ENCODE data around the gene BRI3.

The BRI3 gene

DNA sequence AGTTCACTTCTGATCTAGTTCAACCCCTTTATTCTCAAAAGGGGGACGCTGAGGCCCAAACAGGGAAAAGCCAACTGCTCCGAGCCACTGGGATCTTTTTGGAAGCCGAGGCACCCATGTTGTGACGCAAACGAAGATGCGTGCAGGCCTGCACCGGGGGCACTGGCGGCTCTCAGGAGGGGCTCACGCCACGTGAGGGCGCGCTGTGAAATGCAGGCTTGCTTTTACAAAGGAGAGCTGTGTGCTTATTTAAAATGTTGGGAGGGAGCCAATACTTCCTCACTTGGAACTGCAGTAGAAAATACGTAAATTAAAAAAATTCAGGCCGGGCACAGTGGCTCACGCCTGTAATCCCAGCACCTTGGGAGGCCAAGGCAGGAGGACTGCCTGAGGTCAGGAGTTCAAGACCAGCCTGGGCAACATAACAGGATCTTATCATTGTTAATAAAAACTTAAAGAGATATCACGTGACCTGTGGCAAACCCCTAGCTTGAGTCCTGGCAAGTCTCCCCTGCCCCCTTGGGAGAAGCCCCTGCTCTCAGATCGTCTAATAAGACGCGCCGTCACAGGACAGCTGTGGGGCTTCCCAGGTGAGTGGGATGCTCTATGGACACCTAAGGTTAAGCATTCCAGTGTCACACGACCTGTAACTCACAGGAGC is 16.3 kb downstream of the BRI3 start:
- H3K4me1 ChIP-seq (ENCODE audit: insufficient read depth, low read length): 0 out of 2 replicates have a peak, but pooled peaks cover 3% of the 10 kb centered on the region
- no peak overlapping the region for H3K4me3 ChIP-seq (ENCODE audit: low read length)
- no peak overlapping the region for H3K9ac ChIP-seq (ENCODE audit: low read depth, low read length)
- H3K9me3 ChIP-seq (ENCODE audit: insufficient read depth, low read depth, low read length): no peaks in the 10 kb centered on the region
- WGBS: 91% methylated on average over 21 of the region's 21 CpGs
- no peak overlapping the region for H3K27ac ChIP-seq (ENCODE audit: low read depth, low read length)
- no peaks in the 10 kb centered on the region for H3K27me3 ChIP-seq (ENCODE audit: insufficient read depth, low read length)
- peaks cover 32% of the 10 kb centered on the region for H3K36me3 ChIP-seq (ENCODE audit: insufficient read depth, low read length)

DNA sequence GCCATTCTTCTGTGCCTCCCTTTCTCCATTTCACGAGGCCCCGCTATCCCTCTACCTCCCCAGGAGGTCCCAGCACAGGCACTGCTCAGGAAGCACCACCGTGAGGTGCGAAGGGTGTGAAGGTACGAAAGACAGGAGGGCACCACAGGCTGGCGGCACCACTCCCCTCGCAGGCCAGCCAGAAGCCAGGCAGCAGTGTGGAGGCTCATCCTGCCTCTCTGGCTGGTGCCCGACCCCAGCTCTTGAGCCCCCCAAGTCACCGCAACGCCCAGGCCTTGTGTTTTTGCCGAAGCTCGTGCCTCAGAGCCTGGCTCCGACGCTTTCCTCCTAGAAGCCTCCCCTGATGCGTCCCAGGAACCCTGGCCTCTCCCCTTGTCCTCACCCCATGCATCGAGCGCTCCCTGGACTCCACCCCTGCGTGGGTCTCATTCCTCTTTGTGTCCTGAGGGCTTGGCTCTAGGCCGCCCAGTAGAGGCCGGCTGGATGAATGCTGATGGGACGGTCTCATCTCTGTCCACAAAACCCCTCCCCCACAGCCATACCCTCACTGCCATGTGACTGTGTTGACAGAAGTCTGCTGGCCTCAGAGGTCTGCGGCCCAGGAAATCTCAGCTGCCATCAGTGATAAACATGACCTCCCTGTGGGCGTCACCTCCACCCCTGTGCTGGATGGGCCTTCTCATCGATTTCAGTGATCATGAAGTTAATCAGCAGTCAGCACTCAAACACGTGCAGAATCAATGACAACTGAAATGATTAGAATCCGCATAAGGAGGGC is 19.3 kb downstream of the BRI3 start:
- WGBS: 86% methylated on average over 26 of the region's 26 CpGs
- no peaks in the 10 kb centered on the region for H3K27me3 ChIP-seq (ENCODE audit: insufficient read depth, low read length)
- no peak overlapping the region for H3K9ac ChIP-seq (ENCODE audit: low read depth, low read length)
- no peaks in the 10 kb centered on the region for H3K9me3 ChIP-seq (ENCODE audit: insufficient read depth, low read depth, low read length)
- H3K36me3 ChIP-seq (ENCODE audit: insufficient read depth, low read length): peaks cover 35% of the 10 kb centered on the region
- no peak overlapping the region for H3K4me3 ChIP-seq (ENCODE audit: low read length)
- no peak overlapping the region for H3K27ac ChIP-seq (ENCODE audit: low read depth, low read length)
- peaks cover 8% of the 10 kb centered on the region; the same call in 1 of the 2 replicates for H3K4me1 ChIP-seq (ENCODE audit: insufficient read depth, low read length)

DNA sequence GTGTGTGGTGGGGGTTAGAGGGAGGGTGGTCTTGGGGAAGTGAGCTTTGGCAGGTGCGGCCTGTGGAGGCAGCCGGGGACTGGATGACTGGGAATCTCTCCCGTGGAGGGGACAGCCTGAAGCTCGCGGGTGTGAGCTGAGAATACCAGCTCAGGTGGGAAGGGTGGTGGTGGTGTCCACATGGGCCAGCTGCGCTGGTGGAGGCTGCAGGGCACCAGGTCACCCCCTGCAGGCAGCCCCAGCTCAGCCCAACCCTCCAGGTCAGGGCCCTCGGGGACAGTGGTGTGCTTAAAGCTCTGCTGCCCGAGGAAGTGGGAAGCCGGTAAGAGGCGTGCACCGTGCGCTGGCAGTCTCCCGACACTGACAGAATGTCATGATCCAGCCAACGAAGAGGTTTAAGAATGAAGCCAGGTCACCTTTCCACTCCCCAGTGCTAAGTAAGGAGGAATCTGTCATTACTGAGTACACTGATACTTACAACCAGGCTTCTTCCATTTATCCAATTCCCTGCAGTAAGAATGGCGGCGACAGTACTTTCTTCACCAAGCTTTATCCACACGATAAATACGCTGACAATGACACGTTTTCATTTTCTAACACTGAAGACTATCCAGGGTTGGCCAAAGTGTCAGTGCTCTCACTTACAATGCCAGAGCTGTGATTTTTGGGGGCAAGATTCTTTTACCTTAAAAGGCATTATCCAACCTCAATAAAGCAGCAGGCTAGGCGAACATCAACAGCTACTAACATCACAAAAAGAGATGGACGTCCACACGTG is 20.4 kb downstream of the BRI3 start:
- Histone ChIP-seq H3K36me3 (ENCODE audit: insufficient read depth, low read length) (peaks cover 42% of the 10 kb centered on the region), H3K9me3 (ENCODE audit: insufficient read depth, low read depth, low read length) (no peaks in the 10 kb centered on the region), H3K4me1 (ENCODE audit: insufficient read depth, low read length) (peaks cover 8% of the 10 kb centered on the region; the same call in 1 of the 2 replicates), H3K27me3 (ENCODE audit: insufficient read depth, low read length) (no peaks in the 10 kb centered on the region), H3K9ac (ENCODE audit: low read depth, low read length) (no peak overlapping the region), H3K27ac (ENCODE audit: low read depth, low read length) (no peak overlapping the region), H3K4me3 (ENCODE audit: low read length) (no peak overlapping the region)
- WGBS: 91% methylated on average over 22 of the region's 22 CpGs

DNA sequence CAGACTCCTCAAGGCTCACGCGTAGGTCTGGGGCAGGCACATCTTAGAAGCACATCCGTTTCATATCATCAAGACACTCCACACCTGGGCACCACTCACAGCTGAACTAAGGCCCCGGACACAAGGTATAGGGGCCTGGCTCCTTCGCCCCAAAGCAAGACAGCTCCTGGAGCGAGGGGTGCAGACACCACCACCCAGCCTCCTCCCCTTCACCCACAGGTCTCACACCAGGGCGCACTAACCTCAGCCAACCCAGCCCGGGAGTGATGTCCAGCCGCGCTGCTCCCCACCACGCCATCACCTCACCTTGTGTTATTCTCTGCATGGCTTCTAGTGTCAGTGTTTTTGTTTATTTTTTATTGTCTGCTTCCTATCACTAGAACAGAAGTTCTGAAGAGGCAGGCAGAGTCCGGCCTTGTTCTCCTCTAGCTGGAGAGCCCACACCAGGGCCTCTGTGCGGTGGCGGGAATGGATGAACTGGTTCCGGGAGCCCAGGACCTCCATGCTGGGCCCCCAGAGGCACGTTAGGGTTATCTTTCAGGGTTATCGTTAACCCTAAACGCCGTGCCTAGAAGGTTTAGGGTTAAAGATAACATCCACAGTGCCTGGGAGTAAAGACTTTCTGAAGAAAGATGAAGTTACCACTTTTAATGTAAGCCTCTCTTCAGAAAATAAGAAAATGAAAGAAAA is 21.8 kb downstream of the BRI3 start:
- Histone ChIP-seq H3K27ac (ENCODE audit: low read depth, low read length) (no peak overlapping the region), H3K4me3 (ENCODE audit: low read length) (no peak overlapping the region), H3K9me3 (ENCODE audit: insufficient read depth, low read depth, low read length) (no peaks in the 10 kb centered on the region), H3K9ac (ENCODE audit: low read depth, low read length) (no peak overlapping the region), H3K36me3 (ENCODE audit: insufficient read depth, low read length) (peaks cover 55% of the 10 kb centered on the region), H3K27me3 (ENCODE audit: insufficient read depth, low read length) (no peaks in the 10 kb centered on the region), H3K4me1 (ENCODE audit: insufficient read depth, low read length) (peaks cover 8% of the 10 kb centered on the region; the same call in 1 of the 2 replicates)
- WGBS: 81% methylated on average over 19 of the region's 19 CpGs

DNA sequence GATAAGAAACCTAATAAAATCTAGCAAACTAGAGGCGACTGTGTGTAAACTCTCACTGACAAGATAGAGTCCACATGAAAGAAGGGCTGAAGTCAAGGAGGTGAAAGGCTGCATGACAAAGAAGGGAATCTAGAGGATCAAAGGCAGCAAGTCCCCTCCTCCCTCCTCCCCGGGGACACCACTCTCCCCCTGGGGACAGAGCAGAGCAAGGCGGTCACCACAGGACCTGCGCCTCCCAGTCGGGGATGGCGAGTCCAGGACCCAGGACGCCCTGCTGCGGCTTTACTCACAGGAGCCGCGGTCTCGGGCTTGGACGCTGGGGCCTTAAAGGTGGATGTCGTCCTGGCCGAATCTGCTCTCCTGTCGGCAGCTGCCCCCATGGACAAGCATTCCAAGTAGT is 22.4 kb downstream of the BRI3 start:
- Histone ChIP-seq H3K9me3 (ENCODE audit: insufficient read depth, low read depth, low read length) (no peaks in the 10 kb centered on the region), H3K27ac (ENCODE audit: low read depth, low read length) (no peak overlapping the region), H3K4me1 (ENCODE audit: insufficient read depth, low read length) (peaks cover 8% of the 10 kb centered on the region; the same call in 1 of the 2 replicates), H3K9ac (ENCODE audit: low read depth, low read length) (no peak overlapping the region), H3K4me3 (ENCODE audit: low read length) (no peak overlapping the region), H3K27me3 (ENCODE audit: insufficient read depth, low read length) (no peaks in the 10 kb centered on the region), H3K36me3 (ENCODE audit: insufficient read depth, low read length) (peaks cover 56% of the 10 kb centered on the region)
- 20% methylated on average over 15 of the region's 15 CpGs for WGBS

DNA sequence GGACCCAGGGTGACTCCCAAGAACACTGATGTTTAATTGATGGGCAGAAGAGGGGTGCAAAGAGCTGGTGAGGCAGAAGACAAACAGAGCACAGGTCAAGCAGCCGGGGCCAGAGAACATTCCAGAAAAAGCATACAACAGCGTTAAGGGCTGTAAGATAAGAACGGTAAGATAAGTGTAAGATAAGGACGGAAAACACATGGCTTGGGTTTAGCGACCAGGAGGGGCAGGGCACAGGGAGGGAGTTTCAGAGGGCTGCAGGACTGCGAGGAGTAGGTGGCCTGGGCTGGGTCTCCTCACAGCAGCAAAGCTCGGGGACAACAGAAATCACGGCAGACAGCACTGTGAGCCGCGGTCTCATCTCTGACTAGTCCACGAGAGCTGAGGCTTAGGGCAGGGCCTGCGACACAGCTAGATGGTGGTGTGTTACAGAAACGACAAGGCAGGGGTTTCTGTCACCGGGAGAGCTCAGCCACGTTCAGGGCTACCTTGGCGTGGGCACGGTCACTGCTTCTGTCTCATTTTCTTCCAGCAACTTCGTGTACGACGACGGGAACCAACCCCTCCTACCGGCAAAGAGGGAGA is 24.6 kb downstream of the BRI3 start:
- no peak overlapping the region for H3K27ac ChIP-seq (ENCODE audit: low read depth, low read length)
- peaks cover 66% of the 10 kb centered on the region for H3K36me3 ChIP-seq (ENCODE audit: insufficient read depth, low read length)
- no peak overlapping the region for H3K9ac ChIP-seq (ENCODE audit: low read depth, low read length)
- no peaks in the 10 kb centered on the region for H3K27me3 ChIP-seq (ENCODE audit: insufficient read depth, low read length)
- no peak overlapping the region for H3K4me3 ChIP-seq (ENCODE audit: low read length)
- H3K4me1 ChIP-seq (ENCODE audit: insufficient read depth, low read length): peaks cover 8% of the 10 kb centered on the region; the same call in 1 of the 2 replicates
- WGBS: 89% methylated on average over 22 of the region's 22 CpGs
- H3K9me3 ChIP-seq (ENCODE audit: insufficient read depth, low read depth, low read length): no peaks in the 10 kb centered on the region

DNA sequence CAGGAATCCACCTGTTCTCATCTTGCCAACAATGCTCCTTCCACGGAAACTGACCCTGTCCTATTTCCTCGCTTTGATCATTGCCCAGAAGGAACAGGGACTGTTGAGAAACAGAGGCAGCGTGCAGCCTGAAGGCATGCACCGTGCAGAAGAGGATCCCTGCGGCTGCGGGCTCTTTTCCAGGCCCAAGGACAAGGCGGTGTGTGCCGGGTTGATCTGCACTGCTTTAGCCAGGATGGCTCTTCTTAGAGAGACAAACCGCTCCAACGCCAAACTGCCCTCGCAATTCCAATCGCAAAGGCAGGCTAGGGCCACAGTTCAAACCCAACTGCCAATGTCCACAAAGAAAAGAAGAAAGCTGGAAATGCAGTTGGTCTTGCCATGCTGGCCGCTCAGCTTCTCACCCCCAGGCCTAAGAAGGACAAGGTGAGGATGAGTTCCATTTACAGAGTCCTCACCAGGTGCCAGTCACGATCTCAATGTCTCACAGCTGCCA is 26.5 kb downstream of the BRI3 start:
- Histone ChIP-seq H3K4me1 (ENCODE audit: insufficient read depth, low read length) (peaks cover 8% of the 10 kb centered on the region; the same call in 1 of the 2 replicates), H3K9ac (ENCODE audit: low read depth, low read length) (no peak overlapping the region), H3K9me3 (ENCODE audit: insufficient read depth, low read depth, low read length) (no peaks in the 10 kb centered on the region), H3K27me3 (ENCODE audit: insufficient read depth, low read length) (no peaks in the 10 kb centered on the region), H3K27ac (ENCODE audit: low read depth, low read length) (no peak overlapping the region), H3K36me3 (ENCODE audit: insufficient read depth, low read length) (peaks cover 59% of the 10 kb centered on the region), H3K4me3 (ENCODE audit: low read length) (no peak overlapping the region)
- 94% methylated on average over 14 of the region's 14 CpGs for WGBS

DNA sequence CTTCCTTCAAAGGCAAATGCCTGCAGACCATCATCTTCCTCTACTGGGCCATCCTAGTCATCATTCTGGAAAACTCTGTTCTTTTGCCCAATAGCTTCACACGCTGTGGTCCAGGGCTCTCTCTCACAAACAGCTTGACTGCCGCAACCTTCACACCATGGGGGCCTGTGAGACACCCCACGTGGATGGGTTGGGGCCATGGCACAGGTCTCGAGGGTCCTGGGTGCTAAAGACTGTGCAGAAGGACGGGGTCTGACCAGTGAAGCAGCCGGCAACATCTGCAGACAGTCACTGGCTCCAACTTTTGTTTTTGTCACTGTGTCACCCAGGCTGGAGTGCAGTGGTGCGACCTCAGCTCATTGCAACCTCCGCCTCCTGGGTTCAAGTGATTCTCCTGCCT is 28.1 kb downstream of the BRI3 start:
- no peaks in the 10 kb centered on the region for H3K27me3 ChIP-seq (ENCODE audit: insufficient read depth, low read length)
- no peak overlapping the region for H3K9ac ChIP-seq (ENCODE audit: low read depth, low read length)
- peaks cover 53% of the 10 kb centered on the region for H3K36me3 ChIP-seq (ENCODE audit: insufficient read depth, low read length)
- H3K9me3 ChIP-seq (ENCODE audit: insufficient read depth, low read depth, low read length): no peaks in the 10 kb centered on the region
- H3K4me1 ChIP-seq (ENCODE audit: insufficient read depth, low read length): no peaks in the 10 kb centered on the region
- no peak overlapping the region for H3K27ac ChIP-seq (ENCODE audit: low read depth, low read length)
- 96% methylated on average over 8 of the region's 8 CpGs for WGBS
- no peak overlapping the region for H3K4me3 ChIP-seq (ENCODE audit: low read length)

DNA sequence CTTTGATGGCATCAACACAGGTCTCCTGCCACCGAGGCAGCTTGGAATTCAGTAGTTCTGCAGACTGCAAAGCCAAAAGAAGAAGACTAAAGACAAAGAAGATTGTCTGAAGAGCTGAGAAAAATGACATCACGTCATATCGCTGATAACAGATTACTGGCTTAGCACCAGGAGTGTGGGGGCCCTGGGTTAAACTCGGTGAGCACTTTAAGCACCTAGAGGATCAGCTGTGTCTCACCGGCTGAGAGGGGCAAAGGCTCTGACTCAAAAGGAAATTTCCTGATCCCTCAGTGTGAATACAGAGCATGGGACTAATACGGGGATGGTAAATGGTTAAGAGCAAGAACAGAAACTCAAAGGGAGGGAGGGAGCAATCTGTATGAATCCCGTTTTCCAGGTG is 30.7 kb downstream of the BRI3 start:
- Histone ChIP-seq H3K9ac (ENCODE audit: low read depth, low read length) (no peak overlapping the region), H3K36me3 (ENCODE audit: insufficient read depth, low read length) (peaks cover 66% of the 10 kb centered on the region), H3K4me1 (ENCODE audit: insufficient read depth, low read length) (no peaks in the 10 kb centered on the region), H3K9me3 (ENCODE audit: insufficient read depth, low read depth, low read length) (no peaks in the 10 kb centered on the region), H3K4me3 (ENCODE audit: low read length) (no peak overlapping the region), H3K27me3 (ENCODE audit: insufficient read depth, low read length) (no peaks in the 10 kb centered on the region), H3K27ac (ENCODE audit: low read depth, low read length) (no peak overlapping the region)
- 92% methylated on average over 7 of the region's 7 CpGs for WGBS

DNA sequence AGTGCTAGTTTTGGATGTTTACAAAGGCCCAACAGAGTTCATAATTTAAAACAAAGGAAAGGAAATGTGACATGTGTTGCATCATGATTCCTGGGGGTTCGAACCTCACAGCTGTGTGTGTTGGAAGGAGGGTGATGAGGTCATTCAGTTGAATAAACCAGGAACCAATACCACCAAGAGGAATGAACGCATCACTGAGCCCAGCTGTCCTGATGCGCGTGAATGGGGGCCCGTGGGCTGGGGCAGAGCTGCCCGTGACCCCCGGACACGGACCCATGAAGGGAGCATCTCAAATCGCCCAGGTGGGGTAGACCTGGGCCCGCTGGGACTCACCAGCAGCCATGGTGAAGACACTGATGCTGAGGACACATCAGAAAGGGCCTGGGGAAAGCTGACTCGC is 33.0 kb downstream of the BRI3 start:
- Histone ChIP-seq H3K4me3 (ENCODE audit: low read length) (no peak overlapping the region), H3K9ac (ENCODE audit: low read depth, low read length) (no peak overlapping the region), H3K9me3 (ENCODE audit: insufficient read depth, low read depth, low read length) (no peaks in the 10 kb centered on the region), H3K36me3 (ENCODE audit: insufficient read depth, low read length) (peaks cover 50% of the 10 kb centered on the region), H3K27me3 (ENCODE audit: insufficient read depth, low read length) (no peaks in the 10 kb centered on the region), H3K4me1 (ENCODE audit: insufficient read depth, low read length) (no peaks in the 10 kb centered on the region), H3K27ac (ENCODE audit: low read depth, low read length) (no peak overlapping the region)
- WGBS: 96% methylated on average over 11 of the region's 11 CpGs

Data from HUES64 (cell line).